SH-SY5Y (cell line): ENCODE results near the gene BPIFB4.

ENCODE experiments used
- GATA2 ChIP-seq: IDR thresholded peaks from 2 replicates; pipeline ENCODE4 v1.6.1; 2011; ENCODE audit warnings: mild to moderate bottlenecking, low read depth, low read length
- GATA3 ChIP-seq: IDR thresholded peaks from 2 replicates; pipeline ENCODE4 v1.6.1; 2011; ENCODE audit warnings: low read depth, mild to moderate bottlenecking, low read length, moderate library complexity

BPIFB4 gene

DNA sequence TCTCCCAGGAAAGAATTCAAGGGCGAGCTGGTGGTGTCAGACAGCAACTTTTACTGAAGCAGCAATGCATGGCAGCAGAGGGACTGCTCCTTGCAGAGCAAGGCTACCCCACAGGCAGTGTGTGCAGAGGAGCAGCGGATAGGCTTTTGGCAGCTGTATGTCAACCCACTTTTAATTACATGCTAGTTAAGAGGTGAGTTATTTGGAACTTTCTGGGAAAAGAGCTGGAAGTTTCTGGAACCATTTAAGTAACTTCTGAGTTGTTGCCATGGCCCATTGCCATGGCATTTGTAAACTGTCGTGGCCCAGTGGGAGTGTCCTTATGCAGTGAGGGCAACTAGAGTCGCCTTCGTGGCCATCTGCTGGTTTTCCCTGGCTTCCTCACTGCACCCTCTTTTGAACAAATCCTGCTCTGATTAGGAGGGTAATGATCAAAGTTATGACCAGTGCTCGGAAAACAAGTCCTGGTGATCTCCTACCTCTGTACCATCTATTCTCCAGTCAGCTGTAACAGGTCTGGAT lies 34.0 kb downstream of the BPIFB4 start:
- TF ChIP-seq GATA2 = no peak
- no peak for TF ChIP-seq GATA3

DNA sequence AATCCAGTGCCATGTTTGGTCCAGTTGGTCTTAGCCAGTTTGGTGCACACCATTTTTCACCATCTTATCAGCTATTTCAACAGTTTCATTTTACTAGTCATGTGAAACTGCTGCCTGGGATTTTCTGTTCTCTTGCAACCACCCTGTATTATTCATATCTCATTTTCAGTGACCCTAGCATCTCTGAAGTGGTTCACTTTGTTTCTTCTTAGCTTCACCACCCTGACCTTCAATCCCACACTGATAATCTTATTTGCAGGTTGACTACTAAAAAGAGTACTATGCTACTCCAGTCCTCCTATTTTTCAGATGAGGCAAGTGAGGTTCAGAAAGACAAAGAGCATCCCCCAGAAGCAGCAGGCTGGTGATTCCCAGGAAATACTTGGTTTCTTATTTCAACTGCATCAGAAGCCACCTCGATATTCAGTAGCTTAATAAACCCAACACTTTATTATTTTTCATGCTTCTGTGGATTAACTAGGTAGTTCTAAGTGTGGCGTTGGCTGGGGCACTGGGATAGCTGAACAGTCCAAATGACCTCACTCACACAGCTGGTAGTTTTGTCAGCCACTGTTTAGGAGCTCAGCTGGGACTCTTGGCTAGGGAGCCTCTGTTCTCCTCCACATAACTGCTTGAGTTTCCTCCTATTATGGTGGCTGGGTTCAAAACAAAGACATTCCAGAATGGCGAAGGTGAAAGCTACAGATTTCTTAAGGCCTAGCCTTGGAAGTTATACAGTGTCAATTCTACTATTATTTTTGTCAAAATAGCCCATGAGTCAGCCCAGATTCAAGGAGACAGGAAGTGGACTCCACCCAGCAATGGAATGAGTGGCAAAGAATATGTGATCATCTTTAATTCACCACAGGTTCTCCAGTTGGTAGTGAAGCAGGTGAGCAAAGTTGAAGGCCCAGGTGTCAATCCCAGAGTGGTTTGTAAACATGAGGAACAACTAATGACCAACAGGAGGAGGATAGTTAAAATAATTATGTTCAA lies 40.6 kb downstream of the BPIFB4 start:
- TF ChIP-seq GATA2 (no peak), GATA3 (no peak)

DNA sequence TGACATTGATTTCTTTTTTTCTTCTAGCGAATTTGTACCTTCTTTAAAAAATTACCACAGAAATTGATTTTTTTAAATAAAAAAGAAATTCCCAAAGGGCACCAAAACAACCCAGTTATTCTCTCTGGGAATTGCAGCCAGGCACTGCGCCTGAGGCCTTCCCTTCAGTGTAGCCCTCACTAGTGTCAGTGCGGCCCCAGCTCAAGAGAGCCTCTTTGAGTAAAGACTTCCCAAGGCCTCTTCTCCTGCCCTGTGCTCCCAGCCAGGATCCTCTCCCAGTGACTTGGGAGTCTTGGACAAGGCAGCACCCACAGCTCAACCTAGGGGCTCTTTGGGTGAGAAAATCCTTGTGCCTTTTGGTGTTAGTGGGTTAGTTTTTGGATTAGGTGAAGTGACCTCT lies 41.5 kb downstream of the BPIFB4 start:
- TF ChIP-seq GATA2 = no peak

DNA sequence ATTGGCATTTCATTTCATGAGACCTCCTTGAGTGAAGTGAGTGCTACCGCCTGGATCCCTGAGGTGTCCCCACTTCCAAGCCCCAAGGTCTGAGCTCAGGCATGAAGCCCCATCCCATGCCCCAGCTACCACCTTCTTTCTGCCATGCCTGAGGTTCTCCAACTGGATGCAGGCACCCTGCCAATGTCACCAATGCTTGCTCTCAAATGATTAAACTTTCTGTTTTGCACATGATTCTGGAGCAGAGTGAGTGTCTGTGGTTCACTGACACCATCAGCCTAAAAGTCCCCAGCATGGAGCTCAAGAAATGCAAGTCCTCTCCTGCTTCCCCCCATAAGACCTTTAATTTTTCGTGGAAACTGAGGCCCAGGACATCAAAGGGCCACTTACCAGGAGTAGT lies 44.8 kb downstream of the BPIFB4 start:
- TF ChIP-seq GATA3 (no peak), GATA2 (no peak)

DNA sequence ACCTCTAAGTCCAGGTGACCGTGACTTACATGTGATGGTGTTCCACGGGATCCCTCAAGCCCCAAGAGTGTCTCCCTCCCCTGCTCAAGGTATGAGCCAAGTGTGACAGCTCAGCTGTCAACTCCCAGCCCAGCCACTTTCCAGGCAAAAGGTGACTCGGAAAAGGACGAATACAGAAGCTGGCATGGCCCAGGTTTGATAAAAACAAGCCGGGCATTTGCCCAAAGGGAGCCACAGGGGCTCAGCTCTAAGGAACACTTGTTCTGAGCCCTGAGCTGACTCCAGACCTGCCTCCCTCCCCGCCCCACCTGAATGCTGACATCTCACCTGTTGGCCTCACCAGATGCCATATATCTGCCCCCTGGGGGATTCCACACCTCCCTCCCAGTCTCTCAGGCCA lies 45.6 kb downstream of the BPIFB4 start:
- TF ChIP-seq GATA2 (no peak), GATA3 (no peak)

DNA sequence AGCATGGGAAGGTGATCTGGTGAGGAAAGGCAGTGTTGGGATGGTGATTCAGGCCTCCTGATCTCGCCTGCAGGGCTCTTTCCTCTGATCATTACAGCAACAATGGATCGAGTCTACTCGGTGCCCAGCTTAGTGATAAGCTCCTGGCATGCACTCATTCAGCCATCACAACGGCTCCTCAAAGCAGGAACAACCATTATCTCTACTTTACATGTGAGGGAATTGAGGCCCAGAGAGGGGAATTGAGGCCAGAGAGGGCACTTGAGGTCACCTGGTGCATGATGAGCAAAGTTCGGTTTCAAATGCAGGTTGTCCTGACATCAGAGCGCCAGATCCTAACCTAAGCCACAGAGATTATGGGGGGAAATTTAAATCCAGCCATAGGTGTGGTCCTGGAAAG lies 46.5 kb downstream of the BPIFB4 start:
- TF ChIP-seq GATA3 (no peak), GATA2 (no peak)

DNA sequence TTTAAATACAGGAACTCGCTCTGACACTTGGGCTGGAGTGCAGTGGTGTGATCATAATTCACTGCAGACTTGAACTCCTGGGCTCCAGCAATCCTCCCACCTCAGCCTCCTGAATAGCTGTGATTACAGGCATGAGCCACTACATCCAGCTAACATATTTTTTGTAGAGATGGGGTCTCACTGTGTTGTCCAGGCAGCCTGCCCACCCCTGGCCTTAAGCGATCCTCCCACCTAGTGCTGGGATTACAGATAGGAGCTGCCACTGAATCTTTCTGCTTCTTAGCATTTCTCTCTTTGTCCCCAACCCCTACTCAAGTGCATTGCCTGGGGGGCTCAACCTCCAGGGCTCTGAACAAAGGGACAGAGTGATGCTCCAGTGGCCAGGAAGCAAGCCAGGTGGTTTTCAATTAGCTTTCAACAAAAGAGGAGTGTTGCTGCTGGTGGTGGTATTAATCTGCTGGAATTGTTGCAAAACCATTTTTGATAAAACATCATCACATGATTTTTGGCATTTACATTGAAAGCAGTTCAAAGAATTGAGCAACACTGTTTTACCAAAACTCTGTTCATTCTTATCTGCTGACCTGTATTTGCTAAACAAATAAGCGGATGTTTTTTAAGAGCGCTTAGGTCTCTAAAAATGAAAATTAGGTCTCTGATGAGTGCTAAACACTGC lies 48.1 kb downstream of the BPIFB4 start:
- no peak for TF ChIP-seq GATA3
- TF ChIP-seq GATA2 = no peak

DNA sequence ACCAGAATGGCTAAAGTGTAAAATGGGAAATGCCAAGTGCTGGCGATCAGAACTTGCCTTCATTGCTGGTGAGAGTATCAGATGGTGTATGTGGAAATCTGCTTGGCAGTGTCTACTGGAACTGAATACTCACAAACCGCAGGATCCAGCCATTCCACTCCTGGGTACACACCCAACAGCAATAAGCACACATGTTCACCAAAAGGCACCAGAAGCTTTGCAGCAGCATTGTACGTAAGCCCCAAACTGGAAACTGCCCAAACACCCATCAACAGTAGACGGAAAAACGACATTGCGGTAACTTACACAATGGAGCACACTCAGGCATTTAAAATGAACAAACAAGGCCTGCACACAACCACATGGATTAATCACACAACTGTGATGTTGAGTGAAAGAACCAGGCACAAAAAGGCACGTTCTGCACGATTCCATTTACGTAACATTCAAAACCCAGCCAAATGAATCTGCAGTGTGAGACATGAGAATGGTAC lies 51.2 kb downstream of the BPIFB4 start:
- TF ChIP-seq GATA2 (no peak), GATA3 (no peak)

DNA sequence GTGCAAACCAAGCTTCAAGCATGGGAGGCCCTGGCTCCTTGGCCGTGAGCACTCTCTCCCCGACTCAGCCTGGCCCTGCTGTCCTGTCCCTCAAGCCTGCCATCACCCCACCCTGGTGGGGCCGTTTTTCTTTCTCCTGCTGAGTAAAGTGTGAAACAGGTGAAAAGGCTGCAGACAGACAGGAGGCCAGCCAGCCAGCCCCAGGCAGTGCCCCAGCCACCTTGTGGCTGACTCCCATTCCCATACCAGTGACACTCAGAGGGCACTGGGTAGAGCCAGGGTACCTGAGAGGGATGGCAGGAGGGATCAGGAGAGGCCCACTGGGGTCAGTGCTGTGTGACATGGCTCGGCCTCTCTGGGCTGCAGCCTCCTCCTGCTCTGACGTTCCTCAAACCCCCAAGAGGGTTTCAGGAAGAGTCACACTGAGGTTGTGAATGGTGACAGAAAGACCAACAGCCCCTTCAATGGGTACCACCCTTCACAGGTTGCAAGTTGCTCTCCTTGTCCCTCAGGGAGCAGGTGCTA lies 52.6 kb downstream of the BPIFB4 start:
- no peak for TF ChIP-seq GATA2
- TF ChIP-seq GATA3 = no peak

DNA sequence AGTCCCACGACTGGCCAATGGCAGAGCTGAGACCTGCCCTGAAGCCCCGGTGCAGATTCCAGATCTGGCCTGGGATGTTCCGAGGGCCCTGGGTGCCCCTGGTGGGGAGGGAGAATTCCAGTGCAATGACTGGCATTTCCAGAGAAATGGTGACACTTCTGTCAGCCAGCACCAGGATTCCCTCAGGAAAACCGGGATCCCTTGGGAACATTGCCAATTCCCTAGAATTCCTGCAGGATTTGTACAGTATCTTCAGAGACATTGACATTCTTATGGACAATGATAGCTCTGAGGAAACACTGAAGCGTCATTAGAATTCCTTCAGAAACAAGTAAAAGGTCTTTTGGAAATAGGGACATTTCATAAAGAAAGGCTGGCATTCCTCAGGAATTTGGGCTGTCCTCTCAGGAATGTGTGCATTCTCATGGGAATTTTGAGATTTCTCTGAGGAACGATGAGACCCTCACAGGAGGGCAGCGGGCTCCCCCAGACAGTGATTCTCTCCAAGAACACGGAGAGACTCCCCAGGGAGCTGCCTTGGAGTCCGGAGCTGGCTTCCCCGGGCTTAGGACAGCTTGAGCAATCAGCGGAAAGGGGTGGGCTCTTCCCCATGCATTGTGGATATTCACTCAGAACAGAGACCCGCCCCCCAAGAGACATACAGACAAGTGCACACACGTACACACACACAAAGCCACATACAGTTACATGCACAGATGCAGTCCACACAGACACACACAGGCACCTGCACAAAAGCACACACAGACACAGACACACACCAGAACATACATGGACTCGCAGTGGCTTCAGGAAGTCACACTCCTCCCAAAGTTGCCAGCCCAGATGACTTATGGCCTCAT lies 53.3 kb downstream of the BPIFB4 start:
- TF ChIP-seq GATA2 = no peak
- no peak for TF ChIP-seq GATA3

DNA sequence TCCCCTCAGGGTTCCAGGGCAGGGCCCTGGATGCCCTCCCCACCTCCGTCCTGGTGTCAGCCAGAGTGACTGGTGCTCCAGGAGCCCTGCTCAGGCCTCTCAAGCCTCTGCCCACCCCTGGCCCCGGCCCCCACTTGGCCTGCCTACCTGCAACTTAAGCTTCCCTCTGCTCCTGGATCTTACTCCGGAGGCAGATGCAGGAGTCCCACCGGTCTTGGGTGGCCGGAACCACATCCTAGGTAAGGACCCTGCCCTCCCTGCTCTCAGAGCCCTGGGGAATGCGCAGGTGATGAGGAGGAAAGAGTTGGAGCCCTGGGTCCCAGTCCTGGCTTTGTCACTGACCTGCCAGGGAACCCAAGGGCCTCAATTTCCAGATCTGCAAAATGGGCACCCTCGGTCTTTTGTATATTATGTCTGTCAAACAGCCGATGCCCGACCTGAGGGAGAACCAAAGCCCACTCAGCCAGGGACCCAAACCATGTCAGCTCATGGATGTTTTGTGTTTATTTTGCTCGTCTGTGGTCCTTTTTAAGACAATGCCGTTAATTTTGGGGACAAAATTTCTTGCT lies 54.0 kb downstream of the BPIFB4 start:
- TF ChIP-seq GATA2 (no peak), GATA3 (no peak)

DNA sequence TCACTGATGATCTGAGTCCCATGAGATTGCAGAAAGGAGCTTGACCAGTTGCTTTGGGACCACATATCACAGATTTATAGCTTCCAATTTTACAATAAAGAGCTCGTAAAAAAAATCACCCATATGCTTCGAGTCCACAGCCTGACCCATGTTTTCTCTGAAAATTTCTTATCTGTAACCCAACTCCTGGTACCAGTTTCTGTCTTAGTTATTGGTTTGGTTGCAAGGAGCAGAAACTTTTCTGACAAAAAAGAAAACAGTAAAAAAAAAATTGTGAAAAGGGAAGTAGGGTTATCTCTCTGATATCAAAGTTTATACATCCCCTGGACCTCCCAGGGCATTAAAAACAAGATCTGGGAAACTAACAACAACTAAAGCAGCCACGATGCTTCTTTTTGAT lies 57.8 kb downstream of the BPIFB4 start:
- TF ChIP-seq GATA3 (no peak), GATA2 (no peak)

DNA sequence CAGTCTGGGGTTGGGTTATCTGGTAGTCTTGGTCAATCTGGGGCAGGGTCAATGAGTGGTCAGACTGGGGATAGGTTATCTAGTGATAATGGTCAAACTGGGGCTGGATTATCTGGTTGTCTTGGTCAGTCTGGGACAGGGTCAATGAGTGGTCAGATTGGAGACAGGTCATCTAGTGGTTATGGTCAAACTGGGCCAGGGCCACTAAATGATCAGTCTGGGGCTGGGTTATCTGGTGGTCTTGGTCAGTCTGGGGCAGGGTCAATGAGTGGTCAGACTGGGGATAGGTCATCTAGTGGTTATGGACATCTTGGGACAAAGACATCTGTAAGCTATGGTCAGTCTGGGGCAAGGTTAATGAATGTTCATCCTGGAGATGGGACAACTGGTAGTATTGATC lies 60.0 kb downstream of the BPIFB4 start:
- TF ChIP-seq GATA2 (no peak), GATA3 (no peak)

DNA sequence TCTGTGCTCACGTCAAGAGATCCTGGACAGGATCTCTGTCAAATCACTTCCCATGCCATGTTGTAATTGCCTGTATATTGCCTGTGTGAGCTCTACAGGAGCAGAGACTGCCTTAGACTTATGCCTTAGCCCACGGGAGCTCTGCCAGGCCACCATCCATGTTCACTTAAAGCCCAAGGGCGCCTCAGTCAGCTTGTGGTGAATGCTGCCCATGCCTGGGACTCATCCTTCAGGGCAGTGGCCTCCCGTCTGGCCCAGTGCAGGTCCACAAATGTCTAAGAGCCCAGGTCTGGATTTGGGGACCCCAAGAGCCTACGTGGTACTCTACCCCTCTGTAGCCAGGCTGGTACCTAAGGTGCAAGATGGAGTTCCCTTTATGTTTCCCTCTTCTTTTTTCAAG lies 66.1 kb downstream of the BPIFB4 start:
- no peak for TF ChIP-seq GATA3
